GM12864 (cell line): ENCODE data around the gene ITPK1.
A peak's percentile ranks its signal among the peaks of the same experiment; 100 is the strongest.

Experiments used
- DNase-seq: peaks from one replicate; pipeline ENCODE4 v3.0.0-alpha.2; 2011; ENCODE audit warnings: low read depth
- H3K4me3 ChIP-seq: 2 replicates; pipeline ENCODE4 v1.5.1; 2011; ENCODE audit warnings: mild to moderate bottlenecking, low read depth, low read length, control low read depth
- CTCF ChIP-seq: IDR thresholded peaks from 2 replicates; pipeline ENCODE4 v1.5.1; 2011; ENCODE audit warnings: low read depth, mild to moderate bottlenecking, moderate library complexity, low read length, control low read depth, inconsistent platforms; ENCODE audit errors: missing control alignments

The ITPK1 gene

GRCh38 chr14:93089521-93090269 lies 26.0 kb downstream of the ITPK1 start:
- no peak overlapping the region for H3K4me3 ChIP-seq
- no peak for DNase-seq
- TF ChIP-seq CTCF: no peak

GRCh38 chr14:93086441-93087055 lies 29.2 kb downstream of the ITPK1 start:
- DNase-seq: peak; percentile 24
- TF ChIP-seq CTCF: no peak
- H3K4me3 ChIP-seq: no peak overlapping the region

GRCh38 chr14:93085911-93086310 lies 29.8 kb downstream of the ITPK1 start:
- H3K4me3 ChIP-seq: no peak overlapping the region
- DNase-seq: no peak
- TF ChIP-seq CTCF: no peak

GRCh38 chr14:93084866-93085857 lies 30.6 kb downstream of the ITPK1 start:
- TF ChIP-seq CTCF: no peak
- H3K4me3 ChIP-seq: no peak overlapping the region
- no peak for DNase-seq

GRCh38 chr14:93084402-93084801 lies 31.3 kb downstream of the ITPK1 start:
- DNase-seq: no peak
- H3K4me3 ChIP-seq: no peak overlapping the region
- no peak for TF ChIP-seq CTCF

GRCh38 chr14:93083917-93084316 lies 31.8 kb downstream of the ITPK1 start:
- no peak overlapping the region for H3K4me3 ChIP-seq
- no peak for DNase-seq
- no peak for TF ChIP-seq CTCF
